CD4-positive, CD25-positive, alpha-beta regulatory T cell (primary cell): Measurements from ENCODE around the gene CCDC142. TPM values are rescaled to one million over a fixed set of nuclear protein-coding genes. Genes with fewer than 3 reads are reported as not detected.

ENCODE experiments used
- ATAC-seq, 2 donors: fragments of 150-1000 bp; cut with Tn5 transposase; one replicate each; pipeline ENCODE4 v1.10.0; 2021; ENCODE audit warnings: low read depth in 2 of 2, moderate number of reproducible peaks in 2 of 2, moderate library complexity in 1 of 2
- DNase-seq, 3 donors: peaks; one replicate each; pipeline versions ENCODE4 v3.0.0 to v3.0.0-alpha.2; 2012 to 2022; ENCODE audit warnings: mixed read lengths in 1 of 3
- H3K27ac ChIP-seq: one replicate; pipeline ENCODE4 v1.7.0; 2013; ENCODE audit warnings: mild to moderate bottlenecking, low read length; ENCODE audit not compliant: insufficient read depth, poor library complexity, severe bottlenecking
- H3K27me3 ChIP-seq: one replicate; pipeline ENCODE4 v1.7.0; 2013; ENCODE audit warnings: low read length; ENCODE audit not compliant: control insufficient read depth, insufficient read depth
- H3K36me3 ChIP-seq: one replicate; pipeline ENCODE4 v1.7.0; 2013; ENCODE audit warnings: mild to moderate bottlenecking, low read length, moderate library complexity; ENCODE audit not compliant: control insufficient read depth, insufficient read depth
- H3K4me1 ChIP-seq: 2 replicates; pipeline ENCODE4 v1.7.0; 2013; ENCODE audit warnings: mild to moderate bottlenecking, low read length; ENCODE audit not compliant: insufficient read depth, control insufficient read depth, poor library complexity, severe bottlenecking
- H3K4me3 ChIP-seq: one replicate; pipeline ENCODE4 v1.7.0; 2013; ENCODE audit warnings: low read depth, mild to moderate bottlenecking, low read length, moderate library complexity
- H3K9me3 ChIP-seq, 2 experiments: 1 replicate in 1 of 2; 2 replicates in 1 of 2; pipeline ENCODE4 v1.7.0; 2013; ENCODE audit warnings: low read length in 2 of 2, mild to moderate bottlenecking in 1 of 2, moderate library complexity in 1 of 2; ENCODE audit not compliant: control insufficient read depth in 2 of 2
- H3K27ac Mint-ChIP-seq, 3 donors: one replicate each; pipeline ENCODE4 v1.8.0; 2020 to 2022; ENCODE audit warnings: mild to moderate bottlenecking in 3 of 3, mixed read lengths in 3 of 3, moderate library complexity in 2 of 3
- H3K27me3 Mint-ChIP-seq: one replicate; pipeline ENCODE4 v1.8.0; 2022; ENCODE audit warnings: mild to moderate bottlenecking, mixed read lengths
- H3K36me3 Mint-ChIP-seq: one replicate; pipeline ENCODE4 v1.8.0; 2020; ENCODE audit warnings: mixed read lengths
- H3K4me1 Mint-ChIP-seq, 4 donors: one replicate each; pipeline ENCODE4 v1.8.0; 2020 to 2022; ENCODE audit warnings: mixed read lengths in 4 of 4, mild to moderate bottlenecking in 1 of 4
- H3K4me3 Mint-ChIP-seq, 4 donors: one replicate each; pipeline ENCODE4 v1.8.0; 2020 to 2022; ENCODE audit warnings: mild to moderate bottlenecking in 4 of 4, mixed read lengths in 4 of 4, moderate library complexity in 3 of 4
- H3K9me3 Mint-ChIP-seq, 7 donors: one replicate each; pipeline ENCODE4 v1.8.0; 2020 to 2022; ENCODE audit warnings: mixed read lengths in 7 of 7, mild to moderate bottlenecking in 3 of 7, moderate library complexity in 2 of 7
- polyA plus RNA-seq, 4 donors: library from polyadenylated mRNA; unstranded; fragments of 300-500 nt; fragmentation: Illumina TruSeq; gene quantifications; one replicate each; pipeline ENCODE4 v1.2.3, GENCODE V29; 2021
- total RNA-seq: library from RNA; stranded (reverse); gene quantifications from one replicate; pipeline ENCODE4 v1.2.3, GENCODE V29; 2022

CCDC142 gene
- total and polyA plus RNA-seq, 5 donors from 2014 or later: 8.9 to 15.8 (median 10.7) TPM

- H3K27me3 Mint-ChIP-seq: peaks cover 4% of the 10 kb centered on the region
- H3K4me1 Mint-ChIP-seq: peaks cover 0 to 6% (median 2%) of the 10 kb centered on the region in 4 donors
- DNase-seq (no peak), ATAC-seq (no peak)
- H3K27ac Mint-ChIP-seq: peak overlapping the region in 2 of 3 donors; percentile 55 to 67
- Histone ChIP-seq H3K4me3 (no peak overlapping the region), H3K36me3 (peaks cover 5% of the 10 kb centered on the region), H3K9me3 (no peaks in the 10 kb centered on the region), H3K27ac (no peak overlapping the region), H3K4me1 (no peaks in the 10 kb centered on the region), H3K27me3 (no peaks in the 10 kb centered on the region)
- peak overlapping the region in 1 of 4 donors; percentile 12 for H3K4me3 Mint-ChIP-seq
- no peaks in the 10 kb centered on the region for H3K9me3 Mint-ChIP-seq
- H3K36me3 Mint-ChIP-seq: peaks cover 9% of the 10 kb centered on the region
Observed at GRCh38 chr2:74427551-74427950, 55.2 kb downstream of the CCDC142 start.

GRCh38 chr2:74426181-74426758 is 56.5 kb downstream of the CCDC142 start:
- DNase-seq (no peak), ATAC-seq (no peak)
- Histone ChIP-seq H3K9me3 (no peaks in the 10 kb centered on the region), H3K4me1 (peaks cover 8% of the 10 kb centered on the region), H3K36me3 (peaks cover 5% of the 10 kb centered on the region), H3K4me3 (no peak overlapping the region), H3K27ac (no peak overlapping the region), H3K27me3 (no peaks in the 10 kb centered on the region)
- no peak overlapping the region for H3K27ac Mint-ChIP-seq
- H3K9me3 Mint-ChIP-seq: no peaks in the 10 kb centered on the region
- peaks cover 9% of the 10 kb centered on the region for H3K36me3 Mint-ChIP-seq
- peaks cover 1 to 16% (median 7%) of the 10 kb centered on the region in 4 donors for H3K4me1 Mint-ChIP-seq
- peak overlapping the region in 1 of 4 donors; percentile 49 for H3K4me3 Mint-ChIP-seq
- peaks cover 9% of the 10 kb centered on the region for H3K27me3 Mint-ChIP-seq

GRCh38 chr2:74425523-74425922 is 57.3 kb downstream of the CCDC142 start:
- H3K4me3 ChIP-seq: no peak overlapping the region
- no peak overlapping the region for H3K27ac ChIP-seq
- no peak overlapping the region for H3K27ac Mint-ChIP-seq
- ATAC-seq: no peak
- H3K9me3 Mint-ChIP-seq: no peaks in the 10 kb centered on the region
- peaks cover 6 to 20% (median 10%) of the 10 kb centered on the region in 4 donors for H3K4me1 Mint-ChIP-seq
- no peak overlapping the region for H3K4me3 Mint-ChIP-seq
- no peaks in the 10 kb centered on the region for H3K9me3 ChIP-seq
- DNase-seq: no peak
- H3K36me3 ChIP-seq: peaks cover 5% of the 10 kb centered on the region
- H3K27me3 ChIP-seq: no peaks in the 10 kb centered on the region
- peaks cover 9% of the 10 kb centered on the region for H3K27me3 Mint-ChIP-seq
- peaks cover 13% of the 10 kb centered on the region for H3K4me1 ChIP-seq
- H3K36me3 Mint-ChIP-seq: peaks cover 9% of the 10 kb centered on the region

GRCh38 chr2:74424995-74425406 is 57.8 kb downstream of the CCDC142 start:
- no peak overlapping the region for H3K4me3 ChIP-seq
- peaks cover 5% of the 10 kb centered on the region for H3K36me3 ChIP-seq
- peaks cover 6 to 26% (median 14%) of the 10 kb centered on the region in 4 donors for H3K4me1 Mint-ChIP-seq
- DNase-seq (no peak), ATAC-seq (no peak)
- H3K4me1 ChIP-seq: peaks cover 13% of the 10 kb centered on the region
- peaks cover 14% of the 10 kb centered on the region for H3K27me3 Mint-ChIP-seq
- no peaks in the 10 kb centered on the region for H3K9me3 Mint-ChIP-seq
- H3K36me3 Mint-ChIP-seq: peaks cover 9% of the 10 kb centered on the region
- no peaks in the 10 kb centered on the region for H3K9me3 ChIP-seq
- H3K27ac ChIP-seq: no peak overlapping the region
- no peaks in the 10 kb centered on the region for H3K27me3 ChIP-seq
- peak overlapping the region in 1 of 4 donors; percentile 88 for H3K4me3 Mint-ChIP-seq
- no peak overlapping the region for H3K27ac Mint-ChIP-seq

- Histone ChIP-seq H3K27me3 (no peaks in the 10 kb centered on the region), H3K4me3 (no peak overlapping the region), H3K9me3 (no peaks in the 10 kb centered on the region), H3K36me3 (peaks cover 5% of the 10 kb centered on the region), H3K4me1 (peaks cover 13% of the 10 kb centered on the region), H3K27ac (no peak overlapping the region)
- Mint-ChIP-seq H3K4me3 (peak overlapping the region in 2 of 4 donors; percentile 1 to 88), H3K9me3 (no peaks in the 10 kb centered on the region), H3K27ac (no peak overlapping the region), H3K36me3 (peaks cover 9% of the 10 kb centered on the region), H3K27me3 (peaks cover 14% of the 10 kb centered on the region), H3K4me1 (peaks cover 6 to 28% (median 15%) of the 10 kb centered on the region in 4 donors)
- no peak for DNase-seq
- ATAC-seq: no peak
Observed at GRCh38 chr2:74424139-74424992, 58.4 kb downstream of the CCDC142 start.

Other genes with a start within 250 kb of the CCDC142 start
- gene SLC4A5, start 139.6 kb downstream of the CCDC142 start, total RNA-seq: 12.7 TPM
- gene SLC4A5, start 139.6 kb downstream of the CCDC142 start, polyA plus RNA-seq: under 1 TPM; 0.30 to 0.93 (median 0.62) TPM
- gene DCTN1, start 102.7 kb downstream of the CCDC142 start, total RNA-seq: 83.5 TPM
- 10 to 100 TPM; 42.9 to 58.9 (median 47.0) TPM for gene DCTN1, start 102.7 kb downstream of the CCDC142 start, polyA plus RNA-seq
- gene C2orf81, start 61.4 kb downstream of the CCDC142 start, total RNA-seq: 1.1 TPM
- gene C2orf81, start 61.4 kb downstream of the CCDC142 start, polyA plus RNA-seq: 1 to 10 TPM; 1.2 to 3.9 (median 2.3) TPM
- 18.4 TPM for gene WDR54, start 61.3 kb downstream of the CCDC142 start, total RNA-seq
- gene WDR54, start 61.3 kb downstream of the CCDC142 start, polyA plus RNA-seq: 10 to 100 TPM; 49.4 to 84.3 (median 59.2) TPM
- gene RTKN, start 41.1 kb downstream of the CCDC142 start, total RNA-seq: 0.39 TPM
- under 1 TPM in 2 of 4 donors, not detected in 2; 0.34 TPM for gene RTKN, start 41.1 kb downstream of the CCDC142 start, polyA plus RNA-seq
- 62.6 TPM for gene INO80B, start 27.9 kb downstream of the CCDC142 start, total RNA-seq
- 1 to 10 TPM; 5.0 to 9.3 (median 5.7) TPM for gene INO80B, start 27.9 kb downstream of the CCDC142 start, polyA plus RNA-seq
- gene WBP1, start 24.6 kb downstream of the CCDC142 start, total RNA-seq: 79.5 TPM
- 10 to 100 TPM; 33.5 to 46.7 (median 37.2) TPM for gene WBP1, start 24.6 kb downstream of the CCDC142 start, polyA plus RNA-seq
- 56.8 TPM for gene MOGS, start 17.6 kb downstream of the CCDC142 start, total RNA-seq
- 10 to 100 TPM; 31.7 to 38.0 (median 34.8) TPM for gene MOGS, start 17.6 kb downstream of the CCDC142 start, polyA plus RNA-seq
- gene MRPL53, start 10.3 kb downstream of the CCDC142 start, total RNA-seq: 57.2 TPM
- gene MRPL53, start 10.3 kb downstream of the CCDC142 start, polyA plus RNA-seq: 100 to 1,000 TPM; 120 to 163 (median 137) TPM
- gene TTC31, start 83 bp upstream of the CCDC142 start, total RNA-seq: 38.7 TPM
- gene TTC31, start 83 bp upstream of the CCDC142 start, polyA plus RNA-seq: 10 to 100 TPM; 21.7 to 24.7 (median 22.7) TPM
- not detected for gene LBX2, start 16.6 kb upstream of the CCDC142 start, total RNA-seq
- under 1 TPM in 2 of 4 donors, not detected in 2; 0.16 to 0.40 TPM for gene LBX2, start 16.6 kb upstream of the CCDC142 start, polyA plus RNA-seq
- gene PCGF1, start 24.7 kb upstream of the CCDC142 start, total RNA-seq: 17.0 TPM
- 10 to 100 TPM; 13.8 to 23.9 (median 15.6) TPM for gene PCGF1, start 24.7 kb upstream of the CCDC142 start, polyA plus RNA-seq
- gene TLX2, start 31.5 kb upstream of the CCDC142 start, total RNA-seq: not detected
- gene TLX2, start 31.5 kb upstream of the CCDC142 start, polyA plus RNA-seq: under 1 TPM in 2 of 4 donors, not detected in 2; 0.10 to 0.14 TPM
- 0.15 TPM for gene DQX1, start 43.2 kb upstream of the CCDC142 start, total RNA-seq
- gene DQX1, start 43.2 kb upstream of the CCDC142 start, polyA plus RNA-seq: not detected
- 183 TPM for gene AUP1, start 46.7 kb upstream of the CCDC142 start, total RNA-seq
- 100 to 1,000 TPM in 2 of 4 donors, 10 to 100 TPM in 2; 85.7 to 112 (median 99.7) TPM for gene AUP1, start 46.7 kb upstream of the CCDC142 start, polyA plus RNA-seq
- gene HTRA2, start 46.9 kb upstream of the CCDC142 start, total RNA-seq: 25.8 TPM
- 10 to 100 TPM; 26.6 to 34.1 (median 30.5) TPM for gene HTRA2, start 46.9 kb upstream of the CCDC142 start, polyA plus RNA-seq
- 1.1 TPM for gene LOXL3, start 70.9 kb upstream of the CCDC142 start, total RNA-seq
- gene LOXL3, start 70.9 kb upstream of the CCDC142 start, polyA plus RNA-seq: under 1 TPM in 1 of 4 donors, not detected in 3; 0.09 TPM
- 19.8 TPM for gene DOK1, start 71.7 kb upstream of the CCDC142 start, total RNA-seq
- 10 to 100 TPM; 29.9 to 39.3 (median 33.7) TPM for gene DOK1, start 71.7 kb upstream of the CCDC142 start, polyA plus RNA-seq
- not detected for gene M1AP, start 165.3 kb upstream of the CCDC142 start, total RNA-seq
- not detected for gene M1AP, start 165.3 kb upstream of the CCDC142 start, polyA plus RNA-seq
- 11.1 TPM for gene SEMA4F, start 171.2 kb upstream of the CCDC142 start, total RNA-seq
- 1 to 10 TPM; 7.3 to 10.0 (median 8.5) TPM for gene SEMA4F, start 171.2 kb upstream of the CCDC142 start, polyA plus RNA-seq